ENCODE results near the gene IRAK2. TPM values are rescaled to one million over a fixed set of nuclear protein-coding genes. Genes with fewer than 3 reads are reported as not detected.

IRAK2 gene
- total RNA-seq, 1 experiment from 2014 or later: 0.61 TPM

GRCh38 chr3:10184250-10184649, 19.5 kb downstream of the IRAK2 start:
- Histone ChIP-seq H3T11ph (ENCODE audit: low read length) (no peak overlapping the region), H3K4me1 (ENCODE audit: insufficient read depth, low read length) (peaks cover 6% of the 10 kb centered on the region), H3K14ac (ENCODE audit: insufficient read depth, low read length) (no peak overlapping the region), H3K79me2 (ENCODE audit: insufficient read depth, low read length) (no peaks in the 10 kb centered on the region), H3K27ac (ENCODE audit: insufficient read length, low read depth, low read length) (no peak overlapping the region), H3K27me3 (ENCODE audit: insufficient read depth, low read length) (no peaks in the 10 kb centered on the region), H3K79me1 (ENCODE audit: insufficient read depth, low read depth, low read length, poor library complexity, severe bottlenecking) (no peaks in the 10 kb centered on the region), H2AFZ (ENCODE audit: low read length) (no peak overlapping the region), H4K8ac (replicated peaks; ENCODE audit: insufficient read length, low read depth, low read length) (no peak overlapping the region), H2BK5ac (ENCODE audit: insufficient read length, low read length) (no peak overlapping the region), H2BK120ac (ENCODE audit: low read depth, low read length, poor library complexity, severe bottlenecking) (no peak overlapping the region), H3K9me3 (ENCODE audit: control insufficient read depth, low read depth, low read length) (no peaks in the 10 kb centered on the region), H3K9ac (ENCODE audit: extremely low read depth, insufficient read length, low read length) (no peak overlapping the region), H2BK12ac (ENCODE audit: insufficient read length, low read depth, low read length) (no peak overlapping the region), H2AK5ac (ENCODE audit: insufficient read length, low read length) (no peak overlapping the region), H3K18ac (ENCODE audit: insufficient read length, low read depth, low read length) (no peak overlapping the region), H2BK15ac (ENCODE audit: low read depth, low read length) (no peak overlapping the region), H3K23ac (ENCODE audit: insufficient read length, low read depth, low read length) (no peak overlapping the region), H2BK20ac (ENCODE audit: low read depth, low read length, poor library complexity, severe bottlenecking) (no peak overlapping the region), H4K20me1 (ENCODE audit: control insufficient read depth, insufficient read depth, insufficient read length) (no peaks in the 10 kb centered on the region), H4K5ac (ENCODE audit: insufficient read length, low read depth, low read length) (no peak overlapping the region), H3K4me2 (ENCODE audit: insufficient read depth, insufficient read length, low read length) (no peak overlapping the region), H3K23me2 (ENCODE audit: insufficient read length, low read depth, low read length, poor library complexity, severe bottlenecking) (no peaks in the 10 kb centered on the region), H3K4ac (ENCODE audit: low read depth, low read length) (no peak overlapping the region), H4K91ac (ENCODE audit: insufficient read length, low read depth, low read length) (no peak overlapping the region), H3K56ac (ENCODE audit: insufficient read length, low read depth, low read length) (no peak overlapping the region)
- no CpG with 5 or more reads among the region's 2 CpGs for WGBS (ENCODE audit: extremely low coverage, insufficient read length, low lambda C conversion rate)
- Mint-ChIP-seq H3K4me3 (no peak overlapping the region), H3K36me3 (ENCODE audit: insufficient read depth in 1 of 3, low read depth in 3 of 3) (no peaks in the 10 kb centered on the region), H3K27me3 (ENCODE audit: low read depth) (no peaks in the 10 kb centered on the region; the same call in 1 of the 2 replicates), H3K9me3 (no peaks in the 10 kb centered on the region), H3K4me1 (peaks cover 17 to 19% of the 10 kb centered on the region in 2 experiments), H3K27ac (no peak overlapping the region; a peak in 1 of 7 replicates)
- DNase-seq: no peak
- TF ChIP-seq CTCF (conservative IDR thresholded peaks at IDR 0.05): no peak

All from H9 (cell line).